B cell (primary cell): ENCODE data around the gene PPFIA1. TPM values are rescaled to one million over a fixed set of nuclear protein-coding genes. Genes with fewer than 3 reads are reported as not detected.

Experiments used
- ATAC-seq: fragments of 200-7000 bp; cut with Tn5 transposase; one replicate; pipeline ENCODE4 v1.10.0; 2021; ENCODE audit warnings: low read depth, mild to moderate bottlenecking, moderate number of reproducible peaks, moderate library complexity
- CTCF ChIA-PET: fragments of 350-600 bp; sonication (Branson Sonifier 250); formaldehyde crosslinking; loops from one replicate; lab custom pipeline; 2021; ENCODE audit warnings: antibody characterized with exemption, inconsistent platforms; lab: Charles Lee
- POLR2A ChIA-PET: fragments of 350-600 bp; sonication (Branson Sonifier 250); formaldehyde crosslinking; loops from one replicate; lab custom pipeline; 2021; ENCODE audit warnings: antibody characterized with exemption; lab: Charles Lee
- DNase-seq: peaks from one replicate; pipeline ENCODE4 v3.0.0; 2013
- H2AFZ ChIP-seq: 2 replicates; pipeline ENCODE4 v1.6.1; 2012; ENCODE audit warnings: mild to moderate bottlenecking, low read depth, low read length; ENCODE audit not compliant: insufficient read depth, poor library complexity, severe bottlenecking
- H3K27ac ChIP-seq, 2 donors: 1 replicate in 1 of 2; 2 replicates in 1 of 2; pipeline ENCODE4 v1.5.1; 2012 to 2013; ENCODE audit warnings: low read length in 2 of 2, mild to moderate bottlenecking in 2 of 2, moderate library complexity in 1 of 2
- H3K27me3 ChIP-seq, 4 experiments: fragments of 200-600 bp in 1 of 4; sonication (generic) in 1 of 4; replicated peaks in 1 of 4; 1 replicate in 2 of 4; 2 replicates in 2 of 4; pipeline versions ENCODE4 v1.6.1 to v1.7.0; 2013 to 2016; ENCODE audit warnings: low read length in 3 of 4, mild to moderate bottlenecking in 2 of 4, mixed read lengths in 1 of 4, moderate library complexity in 1 of 4; ENCODE audit not compliant: insufficient read depth in 4 of 4, control insufficient read depth in 3 of 4; ENCODE audit errors: control extremely low read depth in 1 of 4
- H3K36me3 ChIP-seq, 2 experiments: replicated peaks in 1 of 2; 1 replicate in 1 of 2; 2 replicates in 1 of 2; pipeline versions ENCODE4 v1.6.1 to v1.7.1; 2013; ENCODE audit warnings: low read length in 1 of 2; ENCODE audit not compliant: insufficient read depth in 2 of 2, control insufficient read depth in 1 of 2; ENCODE audit errors: control extremely low read depth in 1 of 2, extremely low read depth in 1 of 2
- H3K4me1 ChIP-seq, 2 donors: fragments of 200-600 bp in 1 of 2; sonication (generic) in 1 of 2; 1 replicate in 1 of 2; 2 replicates in 1 of 2; pipeline versions ENCODE4 v1.5.1 to v1.6.1; 2013 to 2017; ENCODE audit warnings: low read length in 2 of 2; ENCODE audit not compliant: control insufficient read depth in 2 of 2, insufficient read depth in 2 of 2
- H3K4me2 ChIP-seq: replicated peaks from 2 replicates; pipeline ENCODE3; 2012; ENCODE audit warnings: mild to moderate bottlenecking, low read depth, low read length; ENCODE audit not compliant: poor library complexity, severe bottlenecking
- H3K4me3 ChIP-seq, 5 experiments: fragments of 200-600 bp in 1 of 5; sonication (generic) in 1 of 5; 1 replicate in 3 of 5; 2 replicates in 2 of 5; pipeline versions ENCODE4 v1.5.1 to v1.7.0; 2011 to 2016; ENCODE audit warnings: low read length in 4 of 5, mild to moderate bottlenecking in 4 of 5, low read depth in 2 of 5, control low read depth in 1 of 5, moderate library complexity in 1 of 5; ENCODE audit not compliant: insufficient read depth in 1 of 5; ENCODE audit errors: control extremely low read depth in 1 of 5, extremely low read depth in 1 of 5
- H3K79me2 ChIP-seq: fragments of 200-600 bp; sonication (generic); one replicate; pipeline ENCODE4 v1.6.0; 2016; ENCODE audit warnings: low read length; ENCODE audit not compliant: control insufficient read depth, insufficient read depth
- H3K9ac ChIP-seq: fragments of 200-600 bp; sonication (generic); 2 replicates; pipeline ENCODE4 v1.6.1; 2017; ENCODE audit warnings: mild to moderate bottlenecking, low read length, moderate library complexity
- H3K9me3 ChIP-seq, 3 donors: one replicate each; pipeline versions ENCODE4 v1.6.1 to v1.7.1; 2013; ENCODE audit warnings: low read length in 2 of 3; ENCODE audit not compliant: control insufficient read depth in 2 of 3, insufficient read depth in 1 of 3; ENCODE audit errors: control extremely low read depth in 1 of 3
- H4K20me1 ChIP-seq: 2 replicates; pipeline ENCODE4 v1.6.0; 2012; ENCODE audit warnings: mild to moderate bottlenecking, low read length; ENCODE audit not compliant: insufficient read depth, control insufficient read depth, poor library complexity, severe bottlenecking
- H3K27ac Mint-ChIP-seq: one replicate; pipeline ENCODE4 v1.8.0; 2021; ENCODE audit warnings: mixed read lengths
- H3K27me3 Mint-ChIP-seq: one replicate; pipeline ENCODE4 v1.8.0; 2021; ENCODE audit warnings: mixed read lengths
- H3K4me1 Mint-ChIP-seq: one replicate; pipeline ENCODE4 v1.8.0; 2021; ENCODE audit warnings: mixed read lengths
- H3K4me3 Mint-ChIP-seq: one replicate; pipeline ENCODE4 v1.8.0; 2021; ENCODE audit warnings: mixed read lengths
- H3K9me3 Mint-ChIP-seq: one replicate; pipeline ENCODE4 v1.8.0; 2022; ENCODE audit warnings: mixed read lengths; ENCODE audit not compliant: insufficient read depth
- EZH2 ChIP-seq: IDR thresholded peaks from 2 replicates; pipeline ENCODE4 v1.6.1; 2012; ENCODE audit warnings: borderline replicate concordance, low read depth, mild to moderate bottlenecking, moderate library complexity, low read length; ENCODE audit not compliant: insufficient read depth, poor library complexity, severe bottlenecking
- WGBS: methylation state at CpG from one replicate; pipeline ENCODE4 v1.1.5; 2013; ENCODE audit warnings: missing lambda C conversion rate; ENCODE audit not compliant: insufficient coverage; 5-methylcytosine and 5-hydroxymethylcytosine counted together
- intact Hi-C: fragments of 100-400 bp; cut with micrococcal nuclease; formaldehyde crosslinking; loops from one replicate; pipeline ENCODE4 v1.10.0; 2022
- polyA plus RNA-seq: library from polyadenylated mRNA; depleted of rRNA; stranded (reverse); fragments of >200 nt; gene quantifications from 2 replicates; pipeline ENCODE4 v1.2.3, GENCODE V29; 2012
- total RNA-seq, 2 donors: library from RNA; stranded (reverse); fragments of 120-200 nt in 1 of 2; gene quantifications; 1 replicate in 1 of 2; 2 replicates in 1 of 2; pipeline versions ENCODE4 v1.2.3 to v1.2.4, GENCODE V29; 2013 to 2022
- TF ChIP-seq, protein P1 (sequence below): fragments of 200-600 bp; IDR thresholded peaks from one replicate; pipeline ENCODE4 v1.8.0; 2022; ENCODE audit warnings: antibody characterized with exemption, mild to moderate bottlenecking

PPFIA1 gene
- total and polyA plus RNA-seq, 2 donors (not counting 1 experiment from before 2014, with no cell fraction given), result 21.8 to 70.4 TPM

DNA sequence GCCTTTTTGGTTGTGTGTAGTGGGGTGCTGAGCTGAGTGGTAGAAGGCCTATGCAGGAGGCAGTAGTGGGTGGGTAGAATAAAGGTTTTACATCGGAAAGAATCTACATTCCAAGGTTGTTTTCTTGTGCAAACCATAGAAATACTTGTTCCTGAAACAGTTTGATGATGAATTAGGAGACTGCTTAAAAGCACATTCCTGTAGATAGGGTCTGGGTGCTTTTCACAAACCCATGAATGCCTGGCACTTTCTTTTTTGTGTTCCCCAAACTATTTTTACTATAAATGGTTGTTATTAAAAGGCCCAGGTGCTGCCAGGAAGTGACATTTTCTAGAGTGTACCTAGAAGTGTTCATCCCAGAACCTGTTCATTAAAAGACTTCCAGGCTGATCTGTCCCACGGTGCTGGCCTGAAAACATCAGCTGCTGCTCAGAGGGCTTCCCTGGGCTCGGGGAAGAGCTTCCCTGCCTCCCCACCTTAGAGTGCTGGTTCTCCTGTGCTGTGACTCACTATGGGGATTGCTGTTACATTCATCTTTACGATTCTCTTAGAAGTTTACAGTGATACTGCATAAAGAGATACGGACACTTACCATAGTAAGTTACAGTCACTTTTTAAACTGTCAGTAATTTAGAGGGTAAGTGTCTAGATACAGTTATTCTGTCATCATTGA is 27.9 kb downstream of the PPFIA1 start:
- H3K4me2 ChIP-seq, result no peak overlapping the region
- DNase-seq (no peak), ATAC-seq (no peak)
- no peak overlapping the region for H3K27ac ChIP-seq
- CTCF ChIA-PET, result no interaction called here
- H3K27ac Mint-ChIP-seq, result no peak overlapping the region
- intact Hi-C loops, result no loop called here
- no peak overlapping the region for H3K4me3 Mint-ChIP-seq
- 100% methylated on average over 3 of the region's 5 CpGs for WGBS
- TF ChIP-seq, protein P1, sequence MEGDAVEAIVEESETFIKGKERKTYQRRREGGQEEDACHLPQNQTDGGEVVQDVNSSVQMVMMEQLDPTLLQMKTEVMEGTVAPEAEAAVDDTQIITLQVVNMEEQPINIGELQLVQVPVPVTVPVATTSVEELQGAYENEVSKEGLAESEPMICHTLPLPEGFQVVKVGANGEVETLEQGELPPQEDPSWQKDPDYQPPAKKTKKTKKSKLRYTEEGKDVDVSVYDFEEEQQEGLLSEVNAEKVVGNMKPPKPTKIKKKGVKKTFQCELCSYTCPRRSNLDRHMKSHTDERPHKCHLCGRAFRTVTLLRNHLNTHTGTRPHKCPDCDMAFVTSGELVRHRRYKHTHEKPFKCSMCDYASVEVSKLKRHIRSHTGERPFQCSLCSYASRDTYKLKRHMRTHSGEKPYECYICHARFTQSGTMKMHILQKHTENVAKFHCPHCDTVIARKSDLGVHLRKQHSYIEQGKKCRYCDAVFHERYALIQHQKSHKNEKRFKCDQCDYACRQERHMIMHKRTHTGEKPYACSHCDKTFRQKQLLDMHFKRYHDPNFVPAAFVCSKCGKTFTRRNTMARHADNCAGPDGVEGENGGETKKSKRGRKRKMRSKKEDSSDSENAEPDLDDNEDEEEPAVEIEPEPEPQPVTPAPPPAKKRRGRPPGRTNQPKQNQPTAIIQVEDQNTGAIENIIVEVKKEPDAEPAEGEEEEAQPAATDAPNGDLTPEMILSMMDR, result no peak
- TF ChIP-seq EZH2, result no peak
- no peaks in the 10 kb centered on the region for H3K9me3 Mint-ChIP-seq
- H2AFZ ChIP-seq, result no peak overlapping the region
- H3K27me3 Mint-ChIP-seq, result no peaks in the 10 kb centered on the region
- H3K9me3 ChIP-seq, result no peaks in the 10 kb centered on the region
- H4K20me1 ChIP-seq, result peaks cover 45% of the 10 kb centered on the region
- no peaks in the 10 kb centered on the region for H3K4me1 ChIP-seq
- no peak overlapping the region for H3K9ac ChIP-seq
- no peaks in the 10 kb centered on the region for H3K27me3 ChIP-seq
- no peak overlapping the region for H3K4me3 ChIP-seq
- POLR2A ChIA-PET, result no interaction called here
- H3K4me1 Mint-ChIP-seq, result no peaks in the 10 kb centered on the region
- H3K79me2 ChIP-seq, result peaks cover 54% of the 10 kb centered on the region
- H3K36me3 ChIP-seq, result peaks cover 3 to 18% of the 10 kb centered on the region in 2 experiments

DNA sequence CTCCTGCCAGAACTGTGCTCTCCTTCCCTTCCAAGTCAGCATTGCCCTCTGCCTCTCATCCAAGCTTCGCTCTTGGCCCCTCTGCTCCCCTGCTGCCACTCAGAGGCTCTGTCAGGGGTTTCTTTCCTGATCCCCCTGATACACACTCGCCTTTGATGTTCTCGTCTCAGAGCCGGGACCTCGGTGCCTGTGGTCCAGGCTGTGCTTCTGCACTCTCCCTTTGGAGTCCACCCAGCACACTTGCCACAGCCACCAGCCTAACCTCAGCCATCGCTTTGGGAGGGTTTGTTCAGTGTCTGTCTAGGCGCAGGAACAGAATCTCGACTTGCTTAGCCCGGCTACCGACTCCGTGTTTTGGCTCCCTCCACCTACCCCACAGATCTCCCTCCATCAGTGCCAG is 29.1 kb downstream of the PPFIA1 start:
- 93% methylated on average over 10 of the region's 11 CpGs for WGBS
- H3K36me3 ChIP-seq, result peaks cover 0 to 11% of the 10 kb centered on the region in 2 experiments
- no peaks in the 10 kb centered on the region for H3K9me3 Mint-ChIP-seq
- ATAC-seq (no peak), DNase-seq (no peak)
- H3K4me3 ChIP-seq, result no peak overlapping the region
- intact Hi-C loops, result no loop called here
- H3K79me2 ChIP-seq, result peaks cover 56% of the 10 kb centered on the region
- H3K4me1 ChIP-seq, result no peaks in the 10 kb centered on the region
- no peak overlapping the region for H3K4me3 Mint-ChIP-seq
- H4K20me1 ChIP-seq, result peaks cover 41% of the 10 kb centered on the region
- H3K27ac Mint-ChIP-seq, result no peak overlapping the region
- no peaks in the 10 kb centered on the region for H3K4me1 Mint-ChIP-seq
- H3K27me3 ChIP-seq, result no peaks in the 10 kb centered on the region
- TF ChIP-seq, protein P1, result no peak
- no peak for TF ChIP-seq EZH2
- ChIA-PET POLR2A (no interaction called here), CTCF (no interaction called here)
- no peak overlapping the region for H3K27ac ChIP-seq
- H3K4me2 ChIP-seq, result no peak overlapping the region
- H3K27me3 Mint-ChIP-seq, result no peaks in the 10 kb centered on the region
- no peak overlapping the region for H2AFZ ChIP-seq
- H3K9ac ChIP-seq, result no peak overlapping the region
- H3K9me3 ChIP-seq, result no peaks in the 10 kb centered on the region
